ENCODE data around the gene LMLN. TPM values are rescaled to one million over a fixed set of nuclear protein-coding genes. Genes with fewer than 3 reads are reported as not detected.
A peak's percentile ranks its signal among the peaks of the same experiment; 100 is the strongest.

The LMLN gene
- total and polyA plus RNA-seq, 2 of the 8 experiments (the other 6 are each of a cell fraction or from before 2014, with no cell fraction given), result 3.9 to 5.0 TPM

GRCh38 chr3:197959891-197960693, at the start of gene LMLN (continued):
- TF ChIP-seq CHD7 (IDR thresholded peaks at IDR 0.05; ENCODE audit: insufficient replicate concordance, low read length) (no peak), TAF7 (optimal IDR thresholded peaks at IDR 0.05; ENCODE audit: borderline replicate concordance, low read depth, low read length) (peak; percentile 42), RBBP5 (IDR thresholded peaks at IDR 0.05; ENCODE audit: borderline replicate concordance, low read depth, low read length) (no peak), KDM1A (IDR thresholded peaks at IDR 0.05; ENCODE audit: borderline replicate concordance, low read length) (no peak), CHD1 (IDR thresholded peaks at IDR 0.05; ENCODE audit: low read depth, low read length) (no peak), TEAD4 (IDR thresholded peaks at IDR 0.05; ENCODE audit: low read depth, low read length) (no peak), SUZ12 (IDR thresholded peaks at IDR 0.05; ENCODE audit: low read length) (no peak), TBP (IDR thresholded peaks at IDR 0.05; ENCODE audit: low read depth, low read length) (peak; percentile 46; the same call in 1 of the 2 replicates), POLR2A (IDR thresholded peaks at IDR 0.05; ENCODE audit: control extremely low read depth in 1 of 2, low read depth in 2 of 2, low read length in 2 of 2) (peak; percentile 79), SAP30 (IDR thresholded peaks at IDR 0.05; ENCODE audit: insufficient read depth, insufficient replicate concordance, low read length) (peak; percentile 72)

Measured in H1 (cell line).